Fibroblast of lung (primary cell): ENCODE data around the gene KRTAP9-4. TPM values are rescaled to one million over a fixed set of nuclear protein-coding genes. Genes with fewer than 3 reads are reported as not detected.
"Not testable (repeated sequence)": the region's sequence is repeated elsewhere in the genome, so short reads cannot be mapped to it uniquely, and the experiment has no call there.

Source experiments
- DNase-seq, 2 donors: peaks; one replicate each; pipeline versions ENCODE4 v3.0.0 to v3.0.0-alpha.2; 2010; ENCODE audit warnings: low read depth in 2 of 2
- H2AFZ ChIP-seq: 2 replicates; pipeline ENCODE4 v1.5.1; 2012; ENCODE audit warnings: low read length, control low read depth, inconsistent platforms
- H3K27ac ChIP-seq: 2 replicates; pipeline ENCODE4 v1.5.1; 2011; ENCODE audit warnings: low read length, control low read depth; ENCODE audit not compliant: insufficient read depth
- H3K27me3 ChIP-seq: 2 replicates; pipeline ENCODE4 v1.5.1; 2011; ENCODE audit warnings: mild to moderate bottlenecking, low read length; ENCODE audit not compliant: control insufficient read depth, insufficient read depth
- H3K36me3 ChIP-seq: 2 replicates; pipeline ENCODE4 v1.5.1; 2011; ENCODE audit warnings: low read length; ENCODE audit not compliant: control insufficient read depth, insufficient read depth
- H3K4me1 ChIP-seq: 2 replicates; pipeline ENCODE4 v1.5.1; 2011; ENCODE audit warnings: low read length; ENCODE audit not compliant: control insufficient read depth, insufficient read depth; ENCODE audit errors: extremely low read depth
- H3K4me2 ChIP-seq: 2 replicates; pipeline ENCODE4 v1.5.1; 2011; ENCODE audit warnings: low read length, control low read depth; ENCODE audit not compliant: insufficient read depth; ENCODE audit errors: extremely low read depth
- H3K4me3 ChIP-seq, 4 experiments: fragments of 200-600 bp in 1 of 4; sonication (generic) in 1 of 4; replicated peaks in 1 of 4; 2 replicates each; pipeline ENCODE4 v1.5.1; 2011 to 2016; ENCODE audit warnings: low read length in 4 of 4, low read depth in 3 of 4, mild to moderate bottlenecking in 3 of 4, control low read depth in 2 of 4, inconsistent platforms in 1 of 4, mixed read lengths in 1 of 4; ENCODE audit not compliant: insufficient read depth in 1 of 4; ENCODE audit errors: control extremely low read depth in 1 of 4
- H3K79me2 ChIP-seq: 2 replicates; pipeline ENCODE4 v1.5.1; 2012; ENCODE audit warnings: mild to moderate bottlenecking, low read length, inconsistent platforms; ENCODE audit not compliant: control insufficient read depth, insufficient read depth
- H3K9ac ChIP-seq: 2 replicates; pipeline ENCODE4 v1.5.1; 2011; ENCODE audit warnings: mild to moderate bottlenecking, low read length, control low read depth; ENCODE audit not compliant: insufficient read depth
- H3K9me3 ChIP-seq: 2 replicates; pipeline ENCODE4 v1.5.1; 2012; ENCODE audit warnings: low read depth, low read length; ENCODE audit not compliant: control insufficient read depth, insufficient read depth
- H4K20me1 ChIP-seq: 2 replicates; pipeline ENCODE4 v1.5.1; 2011; ENCODE audit warnings: low read length; ENCODE audit not compliant: control insufficient read depth, insufficient read depth; ENCODE audit errors: extremely low read depth
- EZH2 ChIP-seq: IDR thresholded peaks from 2 replicates; pipeline ENCODE4 v1.5.1; 2012; ENCODE audit warnings: low read length, control low read depth, mild to moderate bottlenecking; ENCODE audit errors: missing control alignments
- polyA plus RNA-seq, 2 donors: library from polyadenylated mRNA; depleted of rRNA in 1 of 2; stranded (reverse) in 1 of 2; unstranded in 1 of 2; fragments of >200 nt; gene quantifications; 2 replicates each; pipeline ENCODE4 v1.2.1, GENCODE V29; 2011 to 2012; ENCODE audit warnings: missing spikeins in 1 of 2
- total RNA-seq: library from RNA; depleted of rRNA; stranded (reverse); fragments of >200 nt; gene quantifications from 2 replicates; pipeline ENCODE4 v1.2.1, GENCODE V29; 2014
- TF ChIP-seq, protein P1 (sequence below), 2 donors: IDR thresholded peaks in 1 of 2; conservative IDR thresholded peaks in 1 of 2; 1 replicate in 1 of 2; 2 replicates in 1 of 2; pipeline ENCODE4 v1.5.1; 2011 to 2012; ENCODE audit warnings: low read length in 2 of 2, control low read depth in 1 of 2, inconsistent platforms in 1 of 2, low read depth in 1 of 2, mild to moderate bottlenecking in 1 of 2

The KRTAP9-4 gene
- total and polyA plus RNA-seq, 2 donors (not counting 1 experiment from before 2014, with no cell fraction given): not detected

DNA sequence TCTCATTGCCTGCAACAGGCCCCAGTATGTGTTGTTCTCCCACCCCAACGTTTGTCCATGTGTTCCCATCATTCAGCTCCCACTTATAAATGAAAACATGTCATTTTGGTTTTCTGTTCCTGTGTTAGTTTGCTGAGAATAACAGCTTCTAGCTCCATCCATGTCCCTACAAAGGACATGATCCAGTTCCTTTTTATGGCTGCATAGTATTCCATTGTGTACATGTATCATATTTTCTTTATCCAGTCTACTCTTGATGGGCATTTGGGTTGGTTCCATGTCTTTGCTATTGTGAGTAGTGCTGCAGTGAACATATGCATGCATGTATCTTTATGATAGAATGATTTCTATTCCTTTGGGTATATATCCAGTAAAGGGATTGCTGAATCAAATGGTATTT lies 33.8 kb upstream of the KRTAP9-4 start:
- no peak overlapping the region for H2AFZ ChIP-seq
- no peak overlapping the region for H3K9ac ChIP-seq
- no peak overlapping the region for H3K27ac ChIP-seq
- no peaks in the 10 kb centered on the region for H3K9me3 ChIP-seq
- TF ChIP-seq, protein P1, sequence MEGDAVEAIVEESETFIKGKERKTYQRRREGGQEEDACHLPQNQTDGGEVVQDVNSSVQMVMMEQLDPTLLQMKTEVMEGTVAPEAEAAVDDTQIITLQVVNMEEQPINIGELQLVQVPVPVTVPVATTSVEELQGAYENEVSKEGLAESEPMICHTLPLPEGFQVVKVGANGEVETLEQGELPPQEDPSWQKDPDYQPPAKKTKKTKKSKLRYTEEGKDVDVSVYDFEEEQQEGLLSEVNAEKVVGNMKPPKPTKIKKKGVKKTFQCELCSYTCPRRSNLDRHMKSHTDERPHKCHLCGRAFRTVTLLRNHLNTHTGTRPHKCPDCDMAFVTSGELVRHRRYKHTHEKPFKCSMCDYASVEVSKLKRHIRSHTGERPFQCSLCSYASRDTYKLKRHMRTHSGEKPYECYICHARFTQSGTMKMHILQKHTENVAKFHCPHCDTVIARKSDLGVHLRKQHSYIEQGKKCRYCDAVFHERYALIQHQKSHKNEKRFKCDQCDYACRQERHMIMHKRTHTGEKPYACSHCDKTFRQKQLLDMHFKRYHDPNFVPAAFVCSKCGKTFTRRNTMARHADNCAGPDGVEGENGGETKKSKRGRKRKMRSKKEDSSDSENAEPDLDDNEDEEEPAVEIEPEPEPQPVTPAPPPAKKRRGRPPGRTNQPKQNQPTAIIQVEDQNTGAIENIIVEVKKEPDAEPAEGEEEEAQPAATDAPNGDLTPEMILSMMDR (conservative IDR thresholded peaks at IDR 0.05 in 1 of 2, IDR thresholded peaks at IDR 0.05 in 1 of 2; ENCODE audit: low read depth in 1 of 2, low read length in 2 of 2): no peak
- TF ChIP-seq EZH2: no peak
- no peak overlapping the region for H3K4me2 ChIP-seq
- DNase-seq: no peak
- H3K27me3 ChIP-seq: no peaks in the 10 kb centered on the region
- no peak overlapping the region for H3K4me3 ChIP-seq
- no peaks in the 10 kb centered on the region for H3K36me3 ChIP-seq
- H4K20me1 ChIP-seq: no peaks in the 10 kb centered on the region
- no peaks in the 10 kb centered on the region for H3K79me2 ChIP-seq
- no peaks in the 10 kb centered on the region for H3K4me1 ChIP-seq

DNA sequence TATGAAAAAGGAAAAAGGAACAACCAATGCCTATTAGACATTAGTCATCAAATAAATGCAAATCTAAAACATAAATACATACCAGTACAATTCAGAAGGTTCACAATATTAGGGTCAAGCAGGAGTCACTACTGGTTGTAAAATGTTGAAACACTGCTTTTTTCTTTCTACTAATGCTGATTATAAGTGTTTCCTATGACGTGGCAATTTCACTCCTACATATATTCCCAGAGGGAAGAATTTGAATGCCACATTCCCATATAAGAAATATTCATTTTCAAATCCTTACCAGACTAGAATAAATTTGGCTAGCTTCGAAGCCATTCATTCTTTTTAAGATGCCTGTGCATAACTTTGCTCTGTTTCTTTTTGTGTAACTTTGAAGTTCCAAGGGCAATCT lies 25.7 kb upstream of the KRTAP9-4 start:
- no peak for DNase-seq
- no peaks in the 10 kb centered on the region for H3K79me2 ChIP-seq
- H3K27ac ChIP-seq: no peak overlapping the region
- no peak overlapping the region for H2AFZ ChIP-seq
- H4K20me1 ChIP-seq: no peaks in the 10 kb centered on the region
- no peaks in the 10 kb centered on the region for H3K36me3 ChIP-seq
- H3K9me3 ChIP-seq: no peaks in the 10 kb centered on the region
- no peaks in the 10 kb centered on the region for H3K4me1 ChIP-seq
- no peaks in the 10 kb centered on the region for H3K27me3 ChIP-seq
- TF ChIP-seq EZH2: no peak
- TF ChIP-seq, protein P1 (conservative IDR thresholded peaks at IDR 0.05 in 1 of 2, IDR thresholded peaks at IDR 0.05 in 1 of 2; ENCODE audit: low read depth in 1 of 2, low read length in 2 of 2): no peak
- no peak overlapping the region for H3K4me3 ChIP-seq
- no peak overlapping the region for H3K4me2 ChIP-seq
- H3K9ac ChIP-seq: no peak overlapping the region

DNA sequence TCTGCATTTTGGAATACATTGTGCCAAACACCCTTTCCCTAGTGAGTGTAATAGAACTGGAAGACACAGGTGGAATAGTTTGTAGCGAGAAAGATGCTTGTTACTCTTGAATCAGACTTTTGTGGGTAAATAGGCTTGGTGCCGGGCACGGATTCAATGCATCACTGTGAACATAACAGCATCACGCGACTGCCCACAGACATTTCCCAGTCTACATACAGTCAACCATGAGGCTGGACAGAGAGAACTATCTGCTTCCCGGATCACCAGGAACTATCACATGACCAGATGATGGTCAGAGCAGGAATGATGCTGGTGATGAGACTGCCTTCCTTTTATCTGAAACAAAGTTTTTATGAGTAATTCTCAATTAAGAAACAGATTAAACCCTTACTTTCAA lies 23.4 kb upstream of the KRTAP9-4 start:
- no peak for DNase-seq
- Histone ChIP-seq H2AFZ (no peak overlapping the region), H3K9ac (no peak overlapping the region), H4K20me1 (no peaks in the 10 kb centered on the region), H3K27ac (no peak overlapping the region), H3K4me3 (no peak overlapping the region), H3K4me2 (no peak overlapping the region), H3K27me3 (no peaks in the 10 kb centered on the region), H3K4me1 (no peaks in the 10 kb centered on the region), H3K36me3 (no peaks in the 10 kb centered on the region), H3K79me2 (no peaks in the 10 kb centered on the region), H3K9me3 (no peaks in the 10 kb centered on the region)
- no peak for TF ChIP-seq EZH2
- TF ChIP-seq, protein P1 (conservative IDR thresholded peaks at IDR 0.05 in 1 of 2, IDR thresholded peaks at IDR 0.05 in 1 of 2; ENCODE audit: low read depth in 1 of 2, low read length in 2 of 2): no peak

DNA sequence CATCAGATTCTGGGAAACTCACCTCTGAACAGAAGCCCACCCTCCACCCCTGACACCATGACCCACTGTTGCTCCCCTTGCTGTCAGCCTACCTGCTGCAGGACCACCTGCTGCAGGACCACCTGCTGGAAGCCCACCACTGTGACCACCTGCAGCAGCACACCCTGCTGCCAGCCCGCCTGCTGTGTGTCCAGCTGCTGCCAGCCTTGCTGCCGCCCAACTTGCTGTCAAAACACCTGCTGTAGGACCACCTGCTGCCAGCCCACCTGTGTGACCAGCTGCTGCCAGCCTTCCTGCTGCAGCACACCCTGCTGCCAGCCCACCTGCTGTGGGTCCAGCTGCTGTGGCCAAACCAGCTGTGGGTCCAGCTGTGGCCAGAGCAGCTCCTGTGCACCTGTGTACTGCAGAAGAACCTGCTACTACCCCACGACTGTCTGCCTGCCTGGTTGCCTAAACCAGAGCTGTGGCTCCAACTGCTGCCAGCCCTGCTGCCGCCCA lies 22.8 kb upstream of the KRTAP9-4 start, which contains the start of gene KRTAP9-2:
Gene KRTAP9-2 (plus strand): TSS at position 51 of the 498 bp plus-strand sequence. CDS start 7 bp downstream, at position 58.
- H3K36me3 ChIP-seq, H3K4me1 ChIP-seq, H3K27ac ChIP-seq, H4K20me1 ChIP-seq, DNase-seq, H2AFZ ChIP-seq, H3K27me3 ChIP-seq, H3K9me3 ChIP-seq, H3K4me2 ChIP-seq, H3K79me2 ChIP-seq, H3K9ac ChIP-seq, H3K4me3 ChIP-seq: not testable (repeated sequence)
